Calu3 (cell line): ENCODE measurements around the gene MORF4L1. TPM values are rescaled to one million over a fixed set of nuclear protein-coding genes. Genes with fewer than 3 reads are reported as not detected.
"Not testable (repeated sequence)": the region's sequence is repeated elsewhere in the genome, so short reads cannot be mapped to it uniquely, and the experiment has no call there.

ENCODE experiments used
- BruUV-seq: library from RNA; stranded (reverse); fragments of 400-500 nt; replicated peaks from 2 replicates; lab custom pipeline; 2021; lab: Mats Ljungman, UMichigan
- CTCF ChIA-PET: fragments of 300-600 bp; sonication (Branson Sonifier 250); formaldehyde crosslinking; loops from one replicate; lab custom pipeline; 2022; ENCODE audit warnings: antibody characterized with exemption; lab: Charles Lee
- DNase-seq: peaks from one replicate; pipeline ENCODE4 v3.0.0; 2022
- H3K27ac Mint-ChIP-seq: one replicate; pipeline ENCODE4 v1.8.0; 2022; ENCODE audit warnings: mixed read lengths; ENCODE audit not compliant: unreplicated experiment
- H3K27me3 Mint-ChIP-seq: one replicate; pipeline ENCODE4 v1.8.0; 2022; ENCODE audit warnings: mixed read lengths; ENCODE audit not compliant: unreplicated experiment
- H3K36me3 Mint-ChIP-seq: one replicate; pipeline ENCODE4 v1.8.0; 2022; ENCODE audit warnings: mild to moderate bottlenecking, moderate library complexity, mixed read lengths; ENCODE audit not compliant: insufficient read depth, unreplicated experiment
- H3K4me1 Mint-ChIP-seq: one replicate; pipeline ENCODE4 v1.8.0; 2022; ENCODE audit warnings: mild to moderate bottlenecking, low read depth, mixed read lengths; ENCODE audit not compliant: unreplicated experiment
- H3K4me3 Mint-ChIP-seq: one replicate; pipeline ENCODE4 v1.8.0; 2022; ENCODE audit warnings: mild to moderate bottlenecking, low read depth, moderate library complexity, mixed read lengths; ENCODE audit not compliant: unreplicated experiment
- H3K9me3 Mint-ChIP-seq: one replicate; pipeline ENCODE4 v1.8.0; 2022; ENCODE audit warnings: low read depth, mixed read lengths; ENCODE audit not compliant: unreplicated experiment
- intact Hi-C: fragments of 100-400 bp; cut with micrococcal nuclease; formaldehyde crosslinking; loops from one replicate; pipeline ENCODE4 v1.10.0; 2022; ENCODE audit not compliant: unreplicated experiment
- total RNA-seq: library from RNA; stranded (reverse); gene quantifications from 2 replicates; pipeline ENCODE4 v1.2.3, GENCODE V29; 2022
- TF ChIP-seq, protein P1 (sequence below): fragments of 200-600 bp; IDR thresholded peaks from one replicate; pipeline ENCODE4 v1.8.0; 2022; ENCODE audit warnings: antibody characterized with exemption; ENCODE audit not compliant: unreplicated experiment

MORF4L1 gene
- total RNA-seq, 1 experiment from 2014 or later = 335 TPM

DNA sequence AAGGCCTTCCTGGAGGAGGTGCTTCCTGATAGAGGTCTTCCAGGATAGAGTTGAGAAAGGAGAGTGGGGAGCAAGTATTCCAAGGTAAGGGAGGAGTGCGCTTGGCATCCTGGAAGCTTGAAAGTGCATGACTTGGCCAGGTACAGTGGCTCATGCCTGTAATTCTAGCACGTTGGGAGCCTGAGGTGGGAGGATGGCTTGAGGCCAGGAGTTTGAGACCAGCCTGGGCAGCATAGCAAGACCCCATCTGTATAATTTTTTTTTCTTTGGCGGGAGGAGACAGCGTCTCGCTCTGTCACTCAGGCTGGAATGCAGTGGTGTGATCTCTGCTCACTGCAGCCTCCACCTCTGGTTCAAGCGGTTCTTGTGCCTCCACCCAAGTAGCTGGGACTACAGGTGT lies 19.2 kb upstream of the MORF4L1 start:
- Mint-ChIP-seq H3K27ac (no peak overlapping the region), H3K36me3 (no peaks in the 10 kb centered on the region), H3K4me1 (peaks cover 9% of the 10 kb centered on the region), H3K4me3 (no peak overlapping the region), H3K9me3 (no peaks in the 10 kb centered on the region), H3K27me3 (no peaks in the 10 kb centered on the region)
- no TSS peak for BruUV-seq
- DNase-seq = no peak
- intact Hi-C loops = no loop called here
- TF ChIP-seq, protein P1, sequence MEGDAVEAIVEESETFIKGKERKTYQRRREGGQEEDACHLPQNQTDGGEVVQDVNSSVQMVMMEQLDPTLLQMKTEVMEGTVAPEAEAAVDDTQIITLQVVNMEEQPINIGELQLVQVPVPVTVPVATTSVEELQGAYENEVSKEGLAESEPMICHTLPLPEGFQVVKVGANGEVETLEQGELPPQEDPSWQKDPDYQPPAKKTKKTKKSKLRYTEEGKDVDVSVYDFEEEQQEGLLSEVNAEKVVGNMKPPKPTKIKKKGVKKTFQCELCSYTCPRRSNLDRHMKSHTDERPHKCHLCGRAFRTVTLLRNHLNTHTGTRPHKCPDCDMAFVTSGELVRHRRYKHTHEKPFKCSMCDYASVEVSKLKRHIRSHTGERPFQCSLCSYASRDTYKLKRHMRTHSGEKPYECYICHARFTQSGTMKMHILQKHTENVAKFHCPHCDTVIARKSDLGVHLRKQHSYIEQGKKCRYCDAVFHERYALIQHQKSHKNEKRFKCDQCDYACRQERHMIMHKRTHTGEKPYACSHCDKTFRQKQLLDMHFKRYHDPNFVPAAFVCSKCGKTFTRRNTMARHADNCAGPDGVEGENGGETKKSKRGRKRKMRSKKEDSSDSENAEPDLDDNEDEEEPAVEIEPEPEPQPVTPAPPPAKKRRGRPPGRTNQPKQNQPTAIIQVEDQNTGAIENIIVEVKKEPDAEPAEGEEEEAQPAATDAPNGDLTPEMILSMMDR = no peak
- CTCF ChIA-PET = no interaction called here

DNA sequence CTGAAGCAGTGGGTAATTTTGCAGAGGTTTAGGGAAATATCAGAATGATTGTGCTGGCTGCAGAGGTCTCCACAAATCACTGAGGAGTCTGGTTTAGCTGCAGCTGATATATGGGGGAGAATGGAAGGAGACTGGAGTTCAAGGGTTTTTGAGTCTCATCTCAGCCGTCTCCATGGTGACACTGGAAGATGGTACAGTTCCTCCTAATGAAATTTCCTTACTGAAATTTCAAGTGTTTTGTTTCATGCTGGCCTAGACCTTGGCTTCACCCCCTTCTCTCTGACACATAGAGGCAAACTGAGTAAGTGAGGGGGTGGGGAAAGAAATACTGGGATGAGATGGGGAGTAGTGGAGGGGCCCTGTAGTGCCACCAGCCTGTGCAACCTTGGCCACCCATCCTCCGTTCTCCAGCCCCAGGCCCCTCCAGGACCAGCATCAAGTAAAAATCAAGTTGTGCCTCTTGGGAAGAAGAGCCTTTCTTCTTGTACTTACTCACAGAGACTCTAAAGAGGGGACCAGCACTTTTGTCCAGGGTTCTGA lies 17.8 kb upstream of the MORF4L1 start:
- no peak overlapping the region for H3K27ac Mint-ChIP-seq
- CTCF ChIA-PET = no interaction called here
- H3K36me3 Mint-ChIP-seq = peaks cover 1% of the 10 kb centered on the region
- H3K27me3 Mint-ChIP-seq = no peaks in the 10 kb centered on the region
- TF ChIP-seq, protein P1 = no peak
- no TSS peak for BruUV-seq
- H3K4me1 Mint-ChIP-seq = peaks cover 9% of the 10 kb centered on the region
- no peak for DNase-seq
- intact Hi-C loops = no loop called here
- H3K4me3 Mint-ChIP-seq = no peak overlapping the region
- no peaks in the 10 kb centered on the region for H3K9me3 Mint-ChIP-seq

DNA sequence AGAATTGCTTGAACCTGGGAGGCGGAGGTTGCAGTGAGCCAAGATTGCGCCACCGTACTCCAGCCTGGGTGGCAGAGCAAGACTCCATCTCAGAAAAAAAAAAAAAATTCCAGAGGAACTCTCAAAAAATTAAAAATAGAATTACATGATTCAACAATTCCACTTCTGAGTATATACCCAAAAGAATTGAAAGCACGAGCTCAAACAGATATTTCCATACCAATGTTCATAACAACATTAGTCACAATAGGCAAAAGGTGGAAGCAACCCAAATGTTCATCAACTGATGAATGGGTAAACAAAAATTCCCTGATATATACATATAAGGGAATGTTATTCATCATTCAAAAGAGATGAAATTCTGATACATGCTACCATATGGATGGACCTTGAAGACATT lies 16.9 kb upstream of the MORF4L1 start:
- TF ChIP-seq, protein P1 = no peak
- intact Hi-C loops = no loop called here
- Mint-ChIP-seq H3K27ac (no peak overlapping the region), H3K4me1 (peaks cover 6% of the 10 kb centered on the region), H3K36me3 (peaks cover 9% of the 10 kb centered on the region), H3K4me3 (no peak overlapping the region), H3K9me3 (no peaks in the 10 kb centered on the region), H3K27me3 (no peaks in the 10 kb centered on the region)
- CTCF ChIA-PET = no interaction called here
- no peak for DNase-seq
- BruUV-seq = no TSS peak

DNA sequence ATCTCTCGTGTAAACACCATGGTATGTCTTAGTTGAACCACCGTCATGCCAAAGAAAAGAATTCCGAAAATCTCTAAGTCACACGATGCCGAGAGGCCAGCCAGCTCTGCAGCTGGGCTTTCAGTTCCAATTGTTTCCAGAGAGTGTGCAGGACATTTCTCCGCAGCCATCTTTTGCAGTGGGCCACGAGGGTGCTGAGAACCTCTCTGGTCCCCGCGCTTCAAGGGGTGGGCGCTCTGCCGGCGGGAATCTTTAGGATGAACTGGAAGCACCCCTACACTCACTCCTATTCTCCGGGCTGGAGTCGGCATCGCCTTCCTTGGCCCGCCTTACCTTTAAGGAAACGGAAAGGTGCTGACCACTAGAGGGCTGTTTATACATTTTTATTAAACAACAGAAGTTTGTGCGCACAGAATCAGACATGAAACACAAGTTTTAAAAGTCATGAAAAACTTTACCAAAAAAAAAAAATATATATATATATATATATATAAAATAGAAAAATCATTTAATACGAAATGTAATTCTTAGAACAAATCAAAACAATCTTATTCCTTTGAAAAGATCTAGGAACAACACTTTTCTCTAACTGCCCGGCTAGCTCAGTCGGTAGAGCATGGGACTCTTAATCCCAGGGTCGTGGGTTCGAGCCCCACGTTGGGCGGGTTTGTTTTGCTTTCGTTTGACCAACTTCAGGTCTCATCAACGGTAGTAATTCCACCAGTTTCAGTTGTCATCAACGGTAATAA lies 12.5 kb upstream of the MORF4L1 start:
- Mint-ChIP-seq H3K4me1 (no peaks in the 10 kb centered on the region), H3K9me3 (no peaks in the 10 kb centered on the region), H3K27me3 (no peaks in the 10 kb centered on the region), H3K36me3 (peaks cover 9% of the 10 kb centered on the region), H3K4me3 (peak overlapping the region; percentile 70), H3K27ac (peak overlapping the region; percentile 90)
- peak; percentile 87 for DNase-seq
- TF ChIP-seq, protein P1 = peak; percentile 51
- intact Hi-C loops = loop anchor here (10.0 kb wide), 1 partner anchor 45 kb away; the partner anchor contains the start of gene ADAMTS7
- CTCF ChIA-PET = interaction anchor here (0.7 to 1.6 kb wide), 5 partner anchors 9 to 712 kb away, joined by 3 to 8 read pairs (median 3); partner anchors contain the start of gene MORF4L1
- BruUV-seq = no TSS peak

DNA sequence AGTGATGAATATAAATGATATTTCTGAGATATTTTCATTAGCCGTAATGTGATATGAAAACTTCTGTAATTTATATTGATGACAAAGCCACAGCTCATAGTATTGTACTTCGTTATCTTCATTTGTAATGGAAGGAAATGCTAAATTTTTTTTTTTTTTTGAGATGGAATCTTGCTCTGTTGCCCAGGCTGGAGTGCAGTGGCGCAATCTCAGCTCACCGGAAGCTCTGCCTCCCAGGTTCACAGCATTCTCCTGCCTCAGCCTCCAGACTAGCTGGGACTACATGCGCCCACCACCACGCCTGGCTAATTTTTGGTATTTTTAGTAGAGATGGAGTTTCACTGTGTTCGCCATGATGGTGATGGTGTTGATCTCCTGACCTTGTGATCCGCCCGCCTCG lies 7.1 kb upstream of the MORF4L1 start:
- H3K36me3 Mint-ChIP-seq, H3K27me3 Mint-ChIP-seq, DNase-seq, H3K4me1 Mint-ChIP-seq, H3K9me3 Mint-ChIP-seq, H3K4me3 Mint-ChIP-seq, H3K27ac Mint-ChIP-seq, BruUV-seq: not testable (repeated sequence)
- intact Hi-C loops = loop anchor here (10.0 kb wide), 1 partner anchor 51 kb away; the partner anchor contains the start of gene ADAMTS7
- CTCF ChIA-PET = interaction anchor here (1.0 kb wide), 1 partner anchor 9 kb away, joined by 4 read pairs; no protein-coding TSS in a partner anchor

DNA sequence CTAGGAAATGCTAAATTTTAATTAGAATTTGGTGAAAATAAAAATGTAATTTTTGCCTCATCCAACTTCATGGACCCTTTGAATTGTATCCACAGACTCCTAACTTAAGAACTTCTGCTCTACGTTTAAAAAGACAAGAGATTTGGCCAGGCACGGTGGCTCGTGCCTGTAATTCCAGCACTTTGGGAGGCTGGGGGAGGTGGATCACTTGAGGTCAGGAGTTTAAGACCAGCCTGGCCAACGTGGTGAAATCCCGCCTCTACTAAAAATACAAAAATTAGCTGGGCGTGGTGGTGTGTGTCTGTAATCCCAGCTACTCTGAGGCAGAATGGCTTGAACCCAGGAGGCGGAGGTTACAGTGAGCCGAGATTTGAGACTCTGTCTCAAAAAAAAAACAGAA lies 6.7 kb upstream of the MORF4L1 start:
- DNase-seq, H3K36me3 Mint-ChIP-seq, H3K9me3 Mint-ChIP-seq, H3K4me3 Mint-ChIP-seq, BruUV-seq, H3K27me3 Mint-ChIP-seq, H3K4me1 Mint-ChIP-seq, H3K27ac Mint-ChIP-seq: not testable (repeated sequence)
- CTCF ChIA-PET = interaction anchor here (1.0 kb wide), 1 partner anchor 9 kb away, joined by 4 read pairs; no protein-coding TSS in a partner anchor
- intact Hi-C loops = loop anchor here (10.0 kb wide), 1 partner anchor 51 kb away; the partner anchor contains the start of gene ADAMTS7
